ENCODE data around the gene REEP6. TPM values are rescaled to one million over a fixed set of nuclear protein-coding genes. Genes with fewer than 3 reads are reported as not detected.
"Not testable (repeated sequence)": the region's sequence is repeated elsewhere in the genome, so short reads cannot be mapped to it uniquely, and the experiment has no call there.

Gene REEP6
- total RNA-seq, 2 donors from 2014 or later = 1.4 to 2.9 TPM

DNA sequence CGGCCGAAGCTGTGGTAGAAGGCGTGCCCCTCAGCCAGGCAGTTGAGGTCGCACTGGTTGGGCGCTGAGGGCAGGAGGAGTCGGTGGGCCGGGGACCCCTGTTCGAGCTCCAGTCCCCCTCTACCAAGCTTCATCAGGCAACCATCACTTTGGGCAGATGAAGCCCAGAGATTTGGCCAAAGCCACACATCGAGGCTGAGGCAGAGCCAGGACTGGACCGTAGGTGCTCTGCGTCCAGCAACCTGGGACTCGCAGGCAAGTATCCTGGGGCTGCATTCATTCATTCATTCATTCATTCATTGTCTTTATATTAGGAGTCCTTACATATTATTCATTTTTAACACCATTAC is 17.5 kb downstream of the REEP6 start:
- H3K27ac Mint-ChIP-seq = peak overlapping the region in 1 of 2 donors; percentile 36
- H3K9me3 Mint-ChIP-seq = no peaks in the 10 kb centered on the region
- no peak for DNase-seq (ENCODE audit: low spot score in 2 of 2)
- no peaks in the 10 kb centered on the region for H3K36me3 Mint-ChIP-seq
- ATAC-seq = no peak

DNA sequence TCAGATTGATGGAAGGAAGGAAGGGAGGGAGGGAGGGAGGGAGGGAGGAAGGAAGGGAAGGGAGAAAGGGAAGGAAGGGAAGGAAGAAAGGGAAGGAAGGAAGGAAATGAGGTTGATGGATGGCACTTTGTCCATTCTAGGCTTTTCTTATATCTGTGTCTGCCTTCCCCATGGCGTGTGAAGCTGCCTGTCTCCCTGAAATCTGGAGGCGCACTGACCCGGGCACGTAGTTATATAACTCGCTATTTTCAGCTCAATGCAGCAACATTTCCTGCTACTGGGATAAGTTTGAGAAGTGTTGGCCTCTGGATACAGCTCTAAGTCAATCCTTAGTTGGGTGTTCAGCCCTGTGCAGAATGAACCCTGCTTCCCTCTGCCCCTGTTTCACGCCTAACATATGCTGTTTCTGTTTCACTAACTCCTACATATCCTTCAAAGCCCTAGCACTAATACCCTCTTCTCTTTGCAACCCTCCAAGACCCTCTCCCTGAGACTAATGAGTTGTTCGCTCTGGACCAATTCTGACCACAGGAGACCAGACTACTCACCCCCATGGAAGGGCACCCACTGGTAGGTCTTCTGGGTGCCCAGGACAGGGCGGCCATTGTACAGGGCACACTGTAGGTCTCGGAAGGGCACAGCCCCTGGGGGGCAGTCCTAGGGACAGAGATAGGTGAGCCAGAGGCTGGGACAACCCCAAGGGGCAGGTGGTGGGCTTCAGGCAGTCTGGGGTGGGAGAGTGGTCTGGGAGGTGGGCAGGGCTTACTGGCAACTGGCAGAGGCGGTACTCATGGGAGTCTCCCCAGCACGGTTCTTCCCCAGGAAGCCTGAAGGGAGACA is 18.8 kb downstream of the REEP6 start:
- Mint-ChIP-seq H3K36me3 (no peaks in the 10 kb centered on the region), H3K9me3 (no peaks in the 10 kb centered on the region), H3K27ac (no peak overlapping the region)
- DNase-seq (ENCODE audit: low spot score in 2 of 2) (no peak), ATAC-seq (no peak)

DNA sequence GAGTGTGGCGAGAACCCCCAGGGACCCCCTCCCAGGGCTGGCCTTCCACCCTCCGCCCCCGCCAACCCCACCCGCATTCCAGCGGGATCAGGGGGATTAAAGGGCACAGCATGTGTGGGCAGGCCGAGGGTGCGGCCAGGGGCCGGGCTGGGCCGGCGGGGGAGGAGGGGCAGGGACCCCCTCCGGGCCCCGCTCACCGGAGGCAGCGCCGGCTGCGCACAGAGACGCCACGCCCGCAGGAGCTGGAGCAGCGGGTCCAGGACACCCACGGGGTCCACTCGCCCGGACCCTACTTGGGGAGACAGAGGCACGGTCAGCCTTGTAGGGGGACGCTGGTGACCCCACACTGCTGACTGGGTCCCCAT is 19.4 kb downstream of the REEP6 start:
- Mint-ChIP-seq H3K36me3 (no peaks in the 10 kb centered on the region), H3K9me3 (no peaks in the 10 kb centered on the region), H3K27ac (no peak overlapping the region)
- DNase-seq (ENCODE audit: low spot score in 2 of 2) (no peak), ATAC-seq (no peak)

- DNase-seq (ENCODE audit: low spot score in 2 of 2) = no peak
- H3K36me3 Mint-ChIP-seq = no peaks in the 10 kb centered on the region
- H3K9me3 Mint-ChIP-seq = no peaks in the 10 kb centered on the region
- H3K27ac Mint-ChIP-seq = no peak overlapping the region
- ATAC-seq = no peak
Observed at GRCh38 chr19:1510807-1511206, 19.8 kb downstream of the REEP6 start.

DNA sequence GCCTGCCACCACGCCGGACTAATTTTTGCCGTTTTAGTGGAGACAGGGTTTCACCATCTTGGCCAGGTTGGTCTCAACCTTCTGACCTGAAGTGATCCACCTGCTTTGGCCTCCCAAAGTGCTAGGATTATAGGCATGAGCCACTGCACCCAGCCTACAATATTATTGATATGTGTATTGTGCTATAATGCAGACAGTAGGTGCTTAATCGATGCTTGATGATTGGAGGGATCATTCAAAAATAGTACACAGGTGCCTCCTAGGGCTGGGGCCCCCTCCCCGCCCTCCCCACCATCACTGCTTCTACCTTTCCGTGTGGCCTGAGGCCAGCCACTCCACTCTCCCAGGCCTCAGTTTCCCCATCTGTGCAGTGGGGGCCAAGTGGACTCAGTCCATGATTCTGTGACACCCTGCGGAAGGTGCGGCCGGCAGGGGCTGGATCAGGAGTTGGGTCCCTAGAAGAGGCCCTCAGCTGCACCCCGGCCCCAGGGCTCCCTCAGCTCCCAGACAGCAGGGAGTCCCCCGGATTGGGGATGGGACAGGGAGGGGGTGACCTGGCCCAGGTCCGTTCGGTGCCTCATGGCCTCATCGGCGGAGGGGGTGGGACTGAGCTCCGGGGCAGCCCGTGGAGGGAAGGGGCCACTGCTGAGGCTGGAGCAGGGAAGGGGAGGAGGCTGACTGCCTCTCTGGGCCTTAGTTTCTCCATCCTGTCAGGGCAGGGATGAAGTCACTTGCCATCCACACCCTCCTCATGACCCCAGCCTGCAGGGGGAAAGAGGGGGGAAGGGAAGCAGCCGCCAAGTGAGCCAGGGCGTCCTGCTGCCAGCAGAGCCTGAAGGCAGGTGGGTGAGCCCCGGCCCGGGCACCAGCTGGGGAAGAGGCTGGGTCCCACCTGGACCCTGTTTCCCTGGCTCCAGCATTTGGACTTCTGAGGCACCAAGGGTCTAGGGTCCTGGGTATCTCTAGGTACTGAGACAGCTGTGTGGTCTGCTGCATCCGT is 20.6 kb downstream of the REEP6 start:
- no peak overlapping the region for H3K27ac Mint-ChIP-seq

DNA sequence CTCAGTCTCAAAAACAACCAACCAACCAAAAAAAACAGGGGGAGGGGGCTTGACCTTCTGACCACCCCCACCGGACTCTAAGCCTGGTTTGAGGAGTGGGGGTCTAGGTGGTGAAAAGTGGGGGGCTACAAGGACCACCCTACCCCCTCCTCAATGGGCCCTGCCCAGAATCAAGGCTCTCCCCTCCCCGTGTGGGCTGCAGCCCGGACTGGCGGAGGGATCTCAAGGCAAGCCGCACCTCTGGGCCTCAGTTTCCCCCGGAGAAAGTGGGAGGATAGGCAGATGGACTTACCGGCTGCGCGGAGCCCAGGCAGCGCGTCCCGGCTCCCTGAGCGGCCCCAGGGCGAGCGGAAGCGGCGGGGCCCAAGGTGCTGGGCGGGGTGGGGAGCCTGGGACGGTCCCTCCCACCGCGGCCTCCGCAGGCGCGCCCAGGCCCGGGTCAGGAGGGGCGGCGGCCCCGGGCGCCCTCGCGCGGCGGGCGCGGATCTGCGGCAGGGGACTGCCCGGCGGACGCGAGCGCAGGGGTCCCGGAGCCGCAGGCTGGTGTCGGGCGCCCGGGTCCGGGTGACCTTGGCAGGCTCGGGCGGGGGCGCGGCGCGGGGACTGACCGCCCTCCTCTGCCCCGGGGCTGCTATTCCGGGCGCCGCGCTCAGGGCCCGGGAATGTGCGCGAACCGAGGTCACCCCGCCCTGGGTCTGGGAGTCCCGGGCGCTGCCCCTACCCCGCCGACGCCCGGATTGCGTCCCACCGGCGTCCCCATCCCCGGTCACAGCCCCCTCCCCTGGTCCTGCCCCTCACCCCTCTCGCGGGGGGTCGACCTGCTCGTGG is 21.9 kb downstream of the REEP6 start, which contains the start of gene ADAMTSL5:
Gene ADAMTSL5 (minus strand): TSS at position 349 of the 828 bp plus-strand sequence. CDS start 2,076 bp downstream, outside the sequence.
- peak; percentile 88 to 97 for ATAC-seq
- Mint-ChIP-seq H3K36me3 (no peaks in the 10 kb centered on the region), H3K9me3 (no peaks in the 10 kb centered on the region), H3K27ac (no peak within 1 kb of the TSS)
- DNase-seq (ENCODE audit: low spot score in 2 of 2) = peak; percentile 81

More for the DNA sequence above, 20.6 kb downstream of the REEP6 start:
- Mint-ChIP-seq H3K36me3 (no peaks in the 10 kb centered on the region), H3K9me3 (no peaks in the 10 kb centered on the region)
- DNase-seq (ENCODE audit: low spot score in 2 of 2) (no peak), ATAC-seq (no peak)

GRCh38 chr19:1513499-1514294 is 22.7 kb downstream of the REEP6 start:
- DNase-seq (ENCODE audit: low spot score in 2 of 2) (peak in 1 of 2 donors; percentile 84), ATAC-seq (peak; percentile 48 to 63)
- H3K36me3 Mint-ChIP-seq = no peaks in the 10 kb centered on the region
- no peak overlapping the region for H3K27ac Mint-ChIP-seq
- no peaks in the 10 kb centered on the region for H3K9me3 Mint-ChIP-seq

- Mint-ChIP-seq H3K9me3 (no peaks in the 10 kb centered on the region), H3K27ac (no peak overlapping the region), H3K36me3 (no peaks in the 10 kb centered on the region)
- ATAC-seq (no peak), DNase-seq (ENCODE audit: low spot score in 2 of 2) (no peak)
Observed at GRCh38 chr19:1514295-1514661, 23.3 kb downstream of the REEP6 start.

GRCh38 chr19:1514986-1515721 is 24.2 kb downstream of the REEP6 start:
- DNase-seq (ENCODE audit: low spot score in 2 of 2) (no peak), ATAC-seq (no peak)
- Mint-ChIP-seq H3K36me3 (no peaks in the 10 kb centered on the region), H3K9me3 (no peaks in the 10 kb centered on the region), H3K27ac (no peak overlapping the region)

DNA sequence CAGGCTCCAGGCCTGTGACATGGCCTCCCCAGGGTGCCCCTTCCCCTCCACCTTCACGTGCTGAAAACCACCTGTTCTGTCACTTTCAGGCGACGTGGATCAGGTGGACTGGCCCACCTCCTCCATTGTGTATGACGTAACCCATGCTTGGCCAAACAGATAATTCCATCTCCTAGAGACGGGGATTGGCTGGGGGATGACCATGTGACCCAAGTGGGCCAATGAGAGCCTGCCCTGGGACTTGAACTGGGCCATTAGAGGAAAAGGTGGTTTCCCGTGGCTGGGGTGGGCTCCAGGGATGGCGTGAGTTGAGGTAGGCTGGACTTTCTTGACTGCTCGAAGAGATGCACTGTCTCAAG is 25.4 kb downstream of the REEP6 start:
- no peaks in the 10 kb centered on the region for H3K9me3 Mint-ChIP-seq
- ATAC-seq (no peak), DNase-seq (ENCODE audit: low spot score in 2 of 2) (no peak)
- no peaks in the 10 kb centered on the region for H3K36me3 Mint-ChIP-seq
- no peak overlapping the region for H3K27ac Mint-ChIP-seq

DNA sequence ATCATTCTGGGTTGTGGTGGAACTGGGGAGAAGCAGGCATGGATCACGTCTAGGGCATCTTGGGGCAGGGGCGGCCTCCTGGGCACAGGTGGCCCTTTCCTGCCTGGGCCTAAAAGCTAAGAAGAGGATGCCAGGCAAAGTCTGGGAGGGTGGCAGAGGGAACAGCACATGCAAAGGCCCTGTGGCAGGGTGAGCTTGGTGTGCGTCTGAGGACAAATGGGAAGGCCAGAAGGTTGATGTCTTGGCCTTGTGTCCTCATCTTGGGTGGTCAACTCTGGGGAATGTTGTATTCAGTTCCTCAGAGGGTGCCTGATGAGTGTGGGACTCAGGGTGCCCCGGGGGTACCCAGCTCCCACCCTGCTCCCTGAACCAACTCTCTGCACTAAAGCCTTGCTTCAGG is 27.5 kb downstream of the REEP6 start:
- Mint-ChIP-seq H3K9me3 (no peaks in the 10 kb centered on the region), H3K27ac (no peak overlapping the region), H3K36me3 (no peaks in the 10 kb centered on the region)
- DNase-seq (ENCODE audit: low spot score in 2 of 2) (no peak), ATAC-seq (no peak)

DNA sequence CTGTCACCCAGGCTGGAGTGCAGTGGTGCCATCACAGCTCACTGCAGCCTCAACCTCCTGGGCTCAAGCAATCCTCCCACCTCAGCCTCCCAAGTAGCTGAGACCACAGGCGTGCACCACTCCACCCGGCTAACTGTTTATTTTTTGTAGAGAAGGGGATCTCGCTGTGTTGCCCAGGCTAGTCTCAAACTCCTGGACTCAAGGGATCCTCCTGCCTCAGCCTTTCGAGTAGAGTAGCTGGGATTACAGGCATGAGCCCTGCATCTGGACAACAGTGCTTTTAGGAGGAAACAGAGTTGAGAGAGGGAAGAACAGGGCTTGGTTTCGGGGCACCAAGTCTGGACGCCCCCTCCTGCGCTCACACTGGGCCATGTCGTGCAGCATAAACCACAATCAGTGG is 28.8 kb downstream of the REEP6 start:
- not testable (repeated sequence) for H3K27ac Mint-ChIP-seq; DNase-seq (ENCODE audit: low spot score in 2 of 2); H3K36me3 Mint-ChIP-seq; ATAC-seq; H3K9me3 Mint-ChIP-seq

DNA sequence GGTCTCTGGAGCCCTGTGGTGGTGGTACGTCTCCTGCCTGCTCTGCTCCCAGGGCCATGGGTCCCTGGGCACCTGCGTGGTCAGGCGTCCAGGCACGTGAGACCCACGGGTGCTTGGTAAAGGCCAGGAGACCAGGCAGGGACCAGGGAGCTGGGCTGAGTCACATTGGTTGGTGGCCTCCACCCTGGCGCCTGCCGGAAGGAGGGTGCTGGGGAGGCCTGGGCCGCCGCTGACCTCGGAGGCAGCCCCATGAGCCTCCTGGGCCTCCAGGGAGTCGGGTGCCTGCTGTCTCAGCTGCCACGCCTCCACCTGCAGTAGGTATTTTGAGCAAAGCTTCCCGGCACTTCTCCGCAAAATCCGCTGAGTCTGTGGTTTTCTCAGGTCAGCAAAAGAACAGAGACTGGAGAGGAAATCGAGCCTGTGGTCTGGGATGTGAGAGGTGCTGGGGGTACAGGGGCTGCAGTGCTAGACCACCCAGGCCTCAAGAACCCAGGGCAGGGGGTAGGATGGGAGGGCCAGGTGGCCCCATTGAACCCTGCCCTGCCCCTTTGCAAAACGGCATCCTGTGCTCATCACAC is 29.3 kb downstream of the REEP6 start:
- DNase-seq (ENCODE audit: low spot score in 2 of 2) = no peak
- no peak for ATAC-seq
- peaks cover 0 to 7% of the 10 kb centered on the region in 2 donors for H3K36me3 Mint-ChIP-seq
- H3K27ac Mint-ChIP-seq = no peak overlapping the region
- no peaks in the 10 kb centered on the region for H3K9me3 Mint-ChIP-seq

- Mint-ChIP-seq H3K36me3 (peaks cover 0 to 7% of the 10 kb centered on the region in 2 donors), H3K9me3 (no peaks in the 10 kb centered on the region), H3K27ac (no peak overlapping the region)
- DNase-seq (ENCODE audit: low spot score in 2 of 2) (no peak), ATAC-seq (no peak)
Observed at GRCh38 chr19:1521636-1522035, 30.7 kb downstream of the REEP6 start.

DNA sequence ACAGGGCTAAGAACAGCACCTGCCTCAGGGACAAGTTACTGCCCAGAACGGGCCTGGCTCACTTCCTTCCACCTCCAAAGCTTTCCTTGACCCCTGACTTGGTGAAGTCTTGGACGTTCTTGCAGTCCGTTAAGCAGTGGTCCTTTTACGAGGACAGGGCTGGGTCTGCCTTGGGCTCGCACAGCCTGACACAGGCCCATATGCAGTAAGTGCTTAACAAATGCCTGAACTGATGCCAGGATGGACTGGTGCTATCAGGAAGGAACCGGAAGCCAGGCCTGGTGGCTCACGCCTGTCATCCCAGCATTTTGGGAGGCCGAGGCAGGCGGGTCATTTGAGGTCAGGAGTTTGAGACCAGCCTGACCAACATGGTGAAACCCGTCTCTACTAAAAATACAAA is 31.1 kb downstream of the REEP6 start:
- DNase-seq (ENCODE audit: low spot score in 2 of 2) (no peak), ATAC-seq (no peak)
- H3K27ac Mint-ChIP-seq = no peak overlapping the region
- peaks cover 0 to 7% of the 10 kb centered on the region in 2 donors for H3K36me3 Mint-ChIP-seq
- H3K9me3 Mint-ChIP-seq = no peaks in the 10 kb centered on the region
